ENCODE measurements around the gene C11orf58. TPM values are rescaled to one million over a fixed set of nuclear protein-coding genes. Genes with fewer than 3 reads are reported as not detected.

C11orf58 gene
- total RNA-seq, 1 donor from 2014 or later = 148 TPM

- Mint-ChIP-seq H3K36me3 (peaks cover 4% of the 10 kb centered on the region), H3K27me3 (no peaks in the 10 kb centered on the region), H3K4me1 (ENCODE audit: unreplicated experiment) (peaks cover 21% of the 10 kb centered on the region), H3K4me3 (no peak overlapping the region), H3K27ac (peak overlapping the region; percentile 41), H3K9me3 (no peaks in the 10 kb centered on the region)
- no peak for TF ChIP-seq CTCF (conservative IDR thresholded peaks at IDR 0.05)
- peak; percentile 50 for DNase-seq (ENCODE audit: extremely low spot score, unreplicated experiment)
Measured at GRCh38 chr11:16773981-16774935, 35.8 kb downstream of the C11orf58 start.

DNA sequence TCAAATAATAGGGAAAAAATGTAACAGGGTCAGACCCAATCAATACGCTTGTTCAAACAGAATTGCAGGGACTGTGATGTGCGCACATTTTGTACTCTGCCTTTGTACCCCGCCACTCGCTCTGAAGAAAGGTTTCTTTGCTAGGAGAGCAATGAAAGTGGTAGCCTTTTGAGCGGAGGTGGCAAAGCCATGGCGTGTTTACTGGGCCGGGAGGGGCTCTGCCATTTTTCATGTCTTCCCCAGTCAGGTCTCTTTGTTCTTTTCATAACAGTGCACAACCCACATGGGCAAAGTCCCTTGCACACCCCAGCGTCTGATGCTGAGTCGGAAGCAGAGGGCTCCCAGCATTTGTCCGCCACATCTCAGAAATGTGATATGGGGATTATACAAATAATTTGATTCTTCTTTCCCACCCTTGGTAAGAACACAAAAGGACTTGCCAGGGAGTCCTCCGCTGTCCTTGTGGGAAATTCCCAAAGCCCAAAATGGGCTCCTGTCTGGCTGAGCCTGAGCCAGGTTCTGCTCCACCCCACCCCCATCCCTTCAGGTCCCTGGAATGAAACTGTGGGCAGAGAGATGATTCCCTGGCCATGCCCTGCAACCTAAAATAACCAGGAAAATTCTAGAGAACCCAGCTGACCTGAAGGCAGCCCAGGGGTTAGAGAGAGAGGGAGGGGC lies 36.6 kb downstream of the C11orf58 start:
- TF ChIP-seq CTCF (conservative IDR thresholded peaks at IDR 0.05) = no peak
- Mint-ChIP-seq H3K9me3 (no peaks in the 10 kb centered on the region), H3K27me3 (no peaks in the 10 kb centered on the region), H3K4me3 (no peak overlapping the region), H3K27ac (peak overlapping the region; percentile 41), H3K36me3 (peaks cover 4% of the 10 kb centered on the region), H3K4me1 (ENCODE audit: unreplicated experiment) (peaks cover 26% of the 10 kb centered on the region)
- DNase-seq (ENCODE audit: extremely low spot score, unreplicated experiment) = peak; percentile 42

DNA sequence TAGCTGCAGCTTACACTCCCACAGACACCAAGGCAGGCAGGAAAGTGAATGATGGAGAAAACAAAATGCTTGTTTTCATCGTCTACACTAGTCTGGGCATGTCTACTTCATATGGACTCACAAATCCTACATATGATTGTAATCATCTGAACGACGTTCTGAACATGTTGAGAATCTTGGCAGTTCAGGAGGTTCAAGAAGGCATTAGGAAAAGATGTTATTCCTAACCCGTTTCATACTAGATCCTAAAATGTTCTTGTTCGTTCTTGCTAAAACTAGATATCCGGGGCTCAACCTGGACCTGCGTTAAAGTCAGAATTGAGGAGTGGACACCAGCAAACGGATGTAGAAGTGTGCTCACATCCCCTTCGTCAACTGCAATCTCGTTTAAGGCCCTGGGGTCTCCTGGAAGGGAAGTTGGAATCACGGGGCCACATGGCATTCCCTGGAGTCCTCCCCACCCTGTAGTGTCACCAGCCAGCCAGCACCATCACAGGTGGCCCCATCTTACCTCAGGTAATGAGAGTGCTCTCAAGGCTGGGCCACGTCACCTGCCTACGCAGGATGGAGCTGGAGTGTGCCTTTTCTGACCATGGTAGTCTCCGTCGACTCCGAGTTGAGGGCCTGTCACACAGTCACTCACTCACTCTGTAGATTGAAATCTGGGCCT lies 37.3 kb downstream of the C11orf58 start:
- Mint-ChIP-seq H3K9me3 (no peaks in the 10 kb centered on the region), H3K36me3 (peaks cover 4% of the 10 kb centered on the region), H3K4me3 (no peak overlapping the region), H3K27me3 (no peaks in the 10 kb centered on the region), H3K27ac (no peak overlapping the region), H3K4me1 (ENCODE audit: unreplicated experiment) (peaks cover 26% of the 10 kb centered on the region)
- TF ChIP-seq CTCF (conservative IDR thresholded peaks at IDR 0.05) = no peak
- DNase-seq (ENCODE audit: extremely low spot score, unreplicated experiment) = peak; percentile 32

DNA sequence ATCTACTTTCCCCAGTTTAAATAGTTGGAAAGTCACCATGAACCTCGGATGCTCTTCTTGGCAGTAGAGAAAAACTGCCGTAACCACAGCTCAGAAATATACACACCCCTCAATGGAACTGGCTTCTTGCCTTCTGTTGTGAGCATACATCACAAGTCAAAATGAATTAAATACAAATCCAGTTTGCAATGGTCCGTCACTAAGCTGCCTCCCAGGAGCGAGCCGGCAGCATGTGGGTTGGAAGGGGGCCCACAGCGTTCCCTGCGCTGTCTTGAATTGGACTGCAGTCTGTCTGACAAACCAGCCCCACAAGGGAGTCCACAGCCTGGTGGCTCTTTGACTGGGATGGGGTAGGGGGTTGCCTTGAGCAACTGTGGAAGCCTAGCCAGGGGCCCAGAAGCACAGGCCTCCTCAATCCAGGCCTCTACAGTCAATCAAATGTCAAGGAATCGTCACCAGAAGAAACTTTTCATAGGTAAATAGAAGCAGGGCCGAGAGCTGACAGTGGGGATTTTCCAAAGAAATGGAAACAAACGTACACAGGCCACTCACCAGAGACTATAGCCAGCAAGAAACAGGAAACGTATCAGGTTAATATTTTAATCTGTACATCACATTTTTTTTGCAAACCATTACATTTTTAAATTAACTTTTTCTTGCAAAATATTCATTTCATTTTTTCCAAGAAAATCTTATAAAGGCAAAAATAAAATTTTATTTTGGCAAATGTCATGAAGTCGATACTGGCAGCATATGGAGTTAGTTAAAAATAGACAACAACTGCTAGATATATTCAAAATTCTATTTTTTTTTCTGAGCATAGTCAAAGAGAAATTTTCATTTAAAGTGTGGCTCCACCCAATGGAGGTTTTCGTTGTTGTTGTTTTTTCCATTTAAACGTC lies 38.5 kb downstream of the C11orf58 start:
- Mint-ChIP-seq H3K36me3 (peaks cover 4% of the 10 kb centered on the region), H3K4me1 (ENCODE audit: unreplicated experiment) (peaks cover 28% of the 10 kb centered on the region), H3K9me3 (no peaks in the 10 kb centered on the region), H3K27ac (peak overlapping the region; percentile 46), H3K27me3 (no peaks in the 10 kb centered on the region), H3K4me3 (no peak overlapping the region)
- peak; percentile 55 for DNase-seq (ENCODE audit: extremely low spot score, unreplicated experiment)
- TF ChIP-seq CTCF (conservative IDR thresholded peaks at IDR 0.05) = no peak

DNA sequence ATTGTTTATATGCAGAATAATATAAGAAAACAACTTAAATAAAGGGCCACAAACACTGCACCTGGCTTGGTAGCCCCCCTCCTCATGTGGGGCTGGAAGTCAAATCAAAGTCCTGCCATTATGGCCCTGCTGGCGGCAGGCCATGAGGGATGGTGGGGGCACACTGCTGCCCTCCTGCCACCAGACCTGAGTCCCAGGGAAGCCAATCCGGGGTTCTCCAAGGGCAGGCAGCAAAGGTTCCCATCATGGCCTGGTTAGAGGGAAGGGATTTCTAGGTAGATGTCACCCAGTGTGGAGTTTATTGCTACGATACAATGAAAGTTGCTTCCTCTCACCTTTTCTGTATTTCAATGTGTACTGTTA lies 39.1 kb downstream of the C11orf58 start:
- peaks cover 31% of the 10 kb centered on the region for H3K4me1 Mint-ChIP-seq (ENCODE audit: unreplicated experiment)

More for the DNA sequence above, 39.1 kb downstream of the C11orf58 start:
- Mint-ChIP-seq H3K4me3 (no peak overlapping the region), H3K27ac (no peak overlapping the region), H3K9me3 (no peaks in the 10 kb centered on the region), H3K27me3 (no peaks in the 10 kb centered on the region), H3K36me3 (peaks cover 4% of the 10 kb centered on the region)
- TF ChIP-seq CTCF (conservative IDR thresholded peaks at IDR 0.05) = no peak
- DNase-seq (ENCODE audit: extremely low spot score, unreplicated experiment) = peak; percentile 37

All from type B pancreatic cell (in vitro differentiated cells).